MM.1S (cell line): ENCODE data around the gene CCHCR1.

ENCODE experiments used
- CTCF ChIP-seq: fragments of 300-600 bp; sonication (generic); IDR thresholded peaks from 2 replicates; pipeline ENCODE4 v1.5.1; 2016; ENCODE audit warnings: antibody characterized with exemption, low read length, mixed read lengths
- EZH2 ChIP-seq: fragments of 300-600 bp; sonication (generic); optimal IDR thresholded peaks from 2 replicates; pipeline ENCODE3; 2017; ENCODE audit warnings: low read depth, mild to moderate bottlenecking, antibody characterized with exemption, low read length, mixed read lengths
- EZH2phosphoT487 ChIP-seq: fragments of 300-600 bp; sonication (generic); IDR thresholded peaks from 2 replicates; pipeline ENCODE4 v1.6.1; 2018; ENCODE audit warnings: antibody characterized with exemption, low read length

GRCh38 chr6:31122791-31123706, 34.6 kb downstream of the CCHCR1 start:
- TF ChIP-seq EZH2phosphoT487 (no peak), CTCF (no peak), EZH2 (no peak)
